Measurements from ENCODE around the gene RIN3.

GRCh38 chr14:92675976-92676375 lies 162.4 kb downstream of the RIN3 start:
- TF ChIP-seq POLR2AphosphoS5 (IDR thresholded peaks at IDR 0.05), result no peak
- no peak for TF ChIP-seq CTCF (IDR thresholded peaks at IDR 0.05)
